GM19463 (cell line): ENCODE measurements around the gene GALK2.

Experiments used
- ATAC-seq: cut with Tn5 transposase; IDR thresholded peaks from one replicate; pipeline ENCODE4 v1.9.1; 2021; ENCODE audit warnings: mild to moderate bottlenecking, moderate library complexity; ENCODE audit not compliant: unreplicated experiment

The GALK2 gene

GRCh38 chr15:49278751-49279150, 108.7 kb downstream of the GALK2 start:
- ATAC-seq: no peak

- ATAC-seq: no peak
These were observed 109.7 kb downstream of the GALK2 start for GRCh38 chr15:49279521-49280456.

GRCh38 chr15:49282366-49282765, 112.3 kb downstream of the GALK2 start:
- ATAC-seq: no peak

GRCh38 chr15:49286649-49287404, 116.8 kb downstream of the GALK2 start:
- ATAC-seq: no peak

- no peak for ATAC-seq
These were observed 117.4 kb downstream of the GALK2 start for GRCh38 chr15:49287481-49287880.

- no peak for ATAC-seq
These were observed 118.3 kb downstream of the GALK2 start for GRCh38 chr15:49288391-49288790.

- ATAC-seq: no peak
These were observed 120.1 kb downstream of the GALK2 start for GRCh38 chr15:49290191-49290590.

GRCh38 chr15:49293941-49294340, 123.9 kb downstream of the GALK2 start:
- no peak for ATAC-seq

GRCh38 chr15:49296258-49296657, 126.2 kb downstream of the GALK2 start:
- ATAC-seq: no peak

GRCh38 chr15:49297584-49297983, 127.5 kb downstream of the GALK2 start:
- ATAC-seq: no peak

- ATAC-seq: no peak
These were observed 130.8 kb downstream of the GALK2 start for GRCh38 chr15:49300856-49301255.

- ATAC-seq: no peak
These were observed 131.5 kb downstream of the GALK2 start for GRCh38 chr15:49301562-49301961.

GRCh38 chr15:49303003-49303402, 133.0 kb downstream of the GALK2 start:
- ATAC-seq: no peak

- no peak for ATAC-seq
These were observed 136.5 kb downstream of the GALK2 start for GRCh38 chr15:49306551-49306950.

GRCh38 chr15:49308686-49309085, 138.6 kb downstream of the GALK2 start:
- no peak for ATAC-seq

- no peak for ATAC-seq
These were observed 139.8 kb downstream of the GALK2 start for GRCh38 chr15:49309889-49310288.

- no peak for ATAC-seq
These were observed 143.6 kb downstream of the GALK2 start for GRCh38 chr15:49313650-49314049.

- no peak for ATAC-seq
These were observed 144.7 kb downstream of the GALK2 start for GRCh38 chr15:49314716-49315115.

GRCh38 chr15:49315391-49315823, 145.4 kb downstream of the GALK2 start:
- ATAC-seq: no peak

- ATAC-seq: no peak
These were observed 150.3 kb downstream of the GALK2 start for GRCh38 chr15:49320351-49320750.

GRCh38 chr15:49323207-49323606, 153.2 kb downstream of the GALK2 start:
- ATAC-seq: no peak

- no peak for ATAC-seq
These were observed 157.9 kb downstream of the GALK2 start for GRCh38 chr15:49327927-49328326.
